GM12878 (cell line): ENCODE measurements around the gene CD248. TPM values are rescaled to one million over a fixed set of nuclear protein-coding genes. Genes with fewer than 3 reads are reported as not detected.

Source experiments
- ATAC-seq: fragments of 200-7000 bp; cut with Tn5 transposase; 3 replicates; pipeline ENCODE4 v1.9.1; 2020; ENCODE audit warnings: mild to moderate bottlenecking, moderate library complexity
- BruUV-seq: library from RNA; stranded (reverse); fragments of 400-500 nt; replicated peaks from 2 replicates; lab custom pipeline; 2021; lab: Mats Ljungman, UMichigan
- CTCF ChIA-PET: fragments of 300-600 bp; sonication (Branson Sonifier 250); formaldehyde crosslinking; extraction: SDS; loops from one replicate; lab custom pipeline; 2021; ENCODE audit warnings: inconsistent platforms; lab: Yijun Ruan, JAX
- POLR2A ChIA-PET: fragments of 350-600 bp; formaldehyde crosslinking; extraction: SDS; loops from one replicate; lab custom pipeline; 2021; ENCODE audit warnings: inconsistent platforms; lab: Charles Lee
- RAD21 ChIA-PET: fragments of 300-600 bp; sonication (Branson Sonifier 250); formaldehyde crosslinking; loops from one replicate; lab custom pipeline; 2023; ENCODE audit warnings: antibody characterized with exemption; ENCODE audit not compliant: unreplicated experiment; lab: Charles Lee
- SMC1A ChIA-PET: fragments of 300-600 bp; sonication (Branson Sonifier 250); formaldehyde crosslinking; loops from one replicate; lab custom pipeline; 2023; ENCODE audit not compliant: unreplicated experiment, uncharacterized antibody; lab: Charles Lee
- DNase-seq: peaks from one replicate; pipeline ENCODE4 v3.0.0-alpha.2; 2011; ENCODE audit warnings: low read depth, low spot score
- FAIRE-seq: peaks from 3 replicates; lab custom pipeline; 2011; peaks lifted over from hg19 to GRCh38; lab: Jason Lieb, UNC
- H2AFZ ChIP-seq: 2 replicates; pipeline ENCODE4 v1.6.0; 2011; ENCODE audit warnings: low read depth, low read length, control low read depth; ENCODE audit not compliant: control insufficient read depth
- H3K27ac ChIP-seq: 2 replicates; pipeline ENCODE4 v1.5.1; 2011; ENCODE audit warnings: control low read depth; ENCODE audit not compliant: control insufficient read depth, insufficient read depth
- H3K27me3 ChIP-seq, 2 experiments: replicated peaks in 1 of 2; 2 replicates each; pipeline versions ENCODE4 v1.6.0 to v1.6.1; 2011; ENCODE audit warnings: low read length in 1 of 2; ENCODE audit not compliant: control insufficient read depth in 2 of 2, insufficient read depth in 2 of 2
- H3K36me3 ChIP-seq, 2 experiments: 2 replicates each; pipeline ENCODE4 v1.5.1; 2011; ENCODE audit warnings: low read length in 1 of 2; ENCODE audit not compliant: control insufficient read depth in 2 of 2, insufficient read depth in 2 of 2
- H3K4me1 ChIP-seq: 2 replicates; pipeline ENCODE4 v1.6.1; 2011; ENCODE audit warnings: mild to moderate bottlenecking, low read length, moderate library complexity, mixed read lengths; ENCODE audit not compliant: control insufficient read depth, insufficient read depth
- H3K4me2 ChIP-seq: 2 replicates; pipeline ENCODE4 v1.6.0; 2011; ENCODE audit warnings: control low read depth; ENCODE audit not compliant: control insufficient read depth, insufficient read depth
- H3K4me3 ChIP-seq: fragments of 200-600 bp; sonication (generic); 2 replicates; pipeline ENCODE4 v1.5.1; 2016
- H3K79me2 ChIP-seq: 2 replicates; pipeline ENCODE4 v1.6.0; 2011; ENCODE audit warnings: low read length; ENCODE audit not compliant: control insufficient read depth, insufficient read depth
- H3K9ac ChIP-seq: 2 replicates; pipeline ENCODE4 v1.8.0; 2011; ENCODE audit warnings: low read length, control low read depth, mixed read lengths; ENCODE audit not compliant: control insufficient read depth, insufficient read depth
- H3K9me3 ChIP-seq: replicated peaks from 3 replicates; pipeline ENCODE4 v1.5.1; 2011; ENCODE audit warnings: mild to moderate bottlenecking, low read length; ENCODE audit not compliant: control insufficient read depth, insufficient read depth
- H4K20me1 ChIP-seq: 2 replicates; pipeline ENCODE4 v1.6.0; 2011; ENCODE audit not compliant: control insufficient read depth, insufficient read depth
- BMI1 ChIP-seq: fragments of 450-650 bp; IDR thresholded peaks from 2 replicates; pipeline ENCODE4 v1.6.1; 2016; ENCODE audit warnings: mild to moderate bottlenecking, moderate library complexity, borderline replicate concordance
- CREM ChIP-seq: IDR thresholded peaks from 2 replicates; pipeline ENCODE4 v1.6.1; 2014; ENCODE audit warnings: antibody characterized with exemption, low read depth
- E2F4 ChIP-seq: IDR thresholded peaks from 2 replicates; pipeline ENCODE4 v1.6.1; 2012; ENCODE audit warnings: low read depth, low read length, improper control_type of control experiment
- HDGF ChIP-seq: fragments of 450-650 bp; IDR thresholded peaks from 2 replicates; pipeline ENCODE4 v1.6.1; 2016; ENCODE audit warnings: antibody characterized with exemption
- IRF5 ChIP-seq: fragments of 450-650 bp; IDR thresholded peaks from 2 replicates; pipeline ENCODE4 v1.6.1; 2017; ENCODE audit warnings: borderline replicate concordance
- NR2C1 ChIP-seq: fragments of 450-650 bp; IDR thresholded peaks from 2 replicates; pipeline ENCODE4 v1.6.1; 2017; ENCODE audit warnings: antibody characterized with exemption, mild to moderate bottlenecking, moderate library complexity
- SKIL ChIP-seq: fragments of 450-650 bp; IDR thresholded peaks from 2 replicates; pipeline ENCODE4 v1.6.1; 2017; ENCODE audit warnings: mild to moderate bottlenecking, low read depth, inconsistent platforms; ENCODE audit not compliant: poor library complexity, severe bottlenecking
- ZBTB11 ChIP-seq: fragments of 450-650 bp; formaldehyde crosslinking; IDR thresholded peaks from 2 replicates; pipeline ENCODE4 v1.5.0; 2022; ENCODE audit warnings: mild to moderate bottlenecking, missing genetic modification characterization
- ZBTB4 ChIP-seq: fragments of 450-650 bp; formaldehyde crosslinking; IDR thresholded peaks from 2 replicates; pipeline ENCODE4 v1.4.0; 2022; ENCODE audit warnings: mild to moderate bottlenecking, moderate library complexity
- ZNF622 ChIP-seq: fragments of 450-650 bp; IDR thresholded peaks from 2 replicates; pipeline ENCODE4 v1.6.1; 2017; ENCODE audit warnings: mild to moderate bottlenecking, inconsistent platforms
- WGBS: methylation state at CpG from one replicate; pipeline ENCODE4 v1.1.6; 2016; ENCODE audit warnings: low lambda C conversion rate; ENCODE audit not compliant: insufficient replicate concordance, insufficient coverage; ENCODE audit errors: missing lambda C conversion rate; 5-methylcytosine and 5-hydroxymethylcytosine counted together
- in situ Hi-C: fragments of 300-500 bp; cut with MboI; formaldehyde crosslinking; loops from 9 replicates; pipeline ENCODE4 v1.14.3; 2018; ENCODE audit warnings: mixed read lengths
- intact Hi-C: fragments of 100-400 bp; cut with micrococcal nuclease; formaldehyde crosslinking; loops from one replicate; pipeline ENCODE4 v1.14.2; 2022; ENCODE audit not compliant: unreplicated experiment
- polyA plus RNA-seq, 11 experiments: library from polyadenylated mRNA; depleted of rRNA in 4 of 11; unstranded in 6 of 11; stranded (reverse) in 5 of 11; fragments of >200 nt; fragmentation: Nextera tagmentation in 4 of 11; fragmentation: Illumina TruSeq in 1 of 11; extraction: Ambion mirVana in 4 of 11; extraction: Trizol in 1 of 11; gene quantifications; 1 replicate in 1 of 11; 2 replicates in 10 of 11; pipeline versions ENCODE4 v1.2.1 to v1.2.3, GENCODE V29; 2011 to 2016; ENCODE audit warnings: inconsistent platforms in 2 of 11, missing spikeins in 2 of 11, low read depth in 1 of 11
- total RNA-seq, 4 experiments: library from RNA; depleted of rRNA in 3 of 4; stranded (reverse); fragments of >200 nt in 3 of 4; fragmentation: Illumina TruSeq in 1 of 4; extraction: Trizol in 1 of 4; gene quantifications; 2 replicates each; pipeline versions ENCODE4 v1.2.1 to v1.2.3, GENCODE V29; 2013 to 2021

Gene CD248
- total and polyA plus RNA-seq, 10 of the 15 experiments (the other 5 are each of a cell fraction or from before 2014, with no cell fraction given) = 0.10 to 0.21 (median 0.20) TPM; not detected in 7

- no peak overlapping the region for H3K9ac ChIP-seq
- in situ Hi-C loops (no loop called here), intact Hi-C loops (no loop called here)
- H3K36me3 ChIP-seq = no peaks in the 10 kb centered on the region
- ChIA-PET RAD21 (no interaction called here), CTCF (interaction anchor here (1.5 kb wide), 1 partner anchor 10 kb away, joined by 6 read pairs; no protein-coding TSS in a partner anchor), SMC1A (interaction anchor here (0.7 kb wide), 1 partner anchor 13 kb away, joined by 3 read pairs; no protein-coding TSS in a partner anchor), POLR2A (no interaction called here)
- H4K20me1 ChIP-seq = no peaks in the 10 kb centered on the region
- no peak overlapping the region for H2AFZ ChIP-seq
- H3K9me3 ChIP-seq = no peaks in the 10 kb centered on the region; the same call in 2 of the 3 replicates
- DNase-seq = no peak
- H3K4me3 ChIP-seq = no peak overlapping the region
- no peak for ATAC-seq
- WGBS = 85% methylated on average over 51 of the region's 52 CpGs
- H3K4me2 ChIP-seq = no peak overlapping the region
- H3K4me1 ChIP-seq = peaks cover 18% of the 10 kb centered on the region
- H3K79me2 ChIP-seq = no peaks in the 10 kb centered on the region
- no peaks in the 10 kb centered on the region; a peak in 1 of 4 replicates for H3K27me3 ChIP-seq
- no peak for FAIRE-seq
- no peak overlapping the region for H3K27ac ChIP-seq
- no TSS peak for BruUV-seq
- no peak for TF ChIP-seq HDGF
- no peak for TF ChIP-seq ZNF622
- TF ChIP-seq NR2C1 = no peak
- TF ChIP-seq SKIL = no peak
- no peak for TF ChIP-seq ZBTB4
- TF ChIP-seq E2F4 = no peak
- no peak for TF ChIP-seq CREM
- no peak for TF ChIP-seq IRF5
- TF ChIP-seq BMI1 = no peak
- TF ChIP-seq ZBTB11 (CRISPR knock-in tag) = no peak
These were observed 678 bp downstream of the CD248 start for GRCh38 chr11:66315921-66316811.
